HCT116 (cell line): ENCODE measurements around the gene PRDM1. TPM values are rescaled to one million over a fixed set of nuclear protein-coding genes. Genes with fewer than 3 reads are reported as not detected.

Experiments
- ATAC-seq: fragments of 200-7000 bp; cut with Tn5 transposase; 2 replicates; pipeline ENCODE4 v1.9.1; 2020; ENCODE audit warnings: mild to moderate bottlenecking, moderate library complexity
- BruUV-seq: library from RNA; stranded (reverse); fragments of 400-500 nt; replicated peaks from 2 replicates; lab custom pipeline; 2021; lab: Mats Ljungman, UMichigan
- CTCF ChIA-PET: fragments of 300-600 bp; sonication (Branson Sonifier 250); formaldehyde crosslinking; loops from one replicate; lab custom pipeline; 2021; ENCODE audit warnings: antibody characterized with exemption; lab: Charles Lee
- POLR2A ChIA-PET: fragments of 300-600, 350-600 bp; sonication (Branson Sonifier 250); formaldehyde crosslinking; loops from one replicate; lab custom pipeline; 2021; ENCODE audit warnings: antibody characterized with exemption; lab: Charles Lee
- RAD21 ChIA-PET, 2 experiments: fragments of 300-600 bp; sonication (Branson Sonifier 250); formaldehyde crosslinking; loops; one replicate each; lab custom pipeline; 2023; ENCODE audit warnings: low total read pairs in 2 of 2; ENCODE audit not compliant: uncharacterized antibody in 2 of 2, unreplicated experiment in 2 of 2, low non-redundant PET in 1 of 2; lab: Charles Lee
- DNase-seq: peaks from one replicate; pipeline ENCODE4 v3.0.0-alpha.2; 2010; ENCODE audit warnings: low read depth, low spot score
- H2AFZ ChIP-seq: fragments of 200-600 bp; shearing (Covaris generic), sonication (generic); 2 replicates; pipeline ENCODE4 v1.6.1; 2017; ENCODE audit warnings: low read depth, mixed run types, mixed read lengths, antibody characterized with exemption, low read length; ENCODE audit not compliant: poor library complexity, severe bottlenecking
- H3K27ac ChIP-seq: 2 replicates; pipeline ENCODE4 v1.5.1; 2012; ENCODE audit warnings: low read depth, low read length
- H3K27me3 ChIP-seq: fragments of 200-600 bp; sonication (generic); 2 replicates; pipeline ENCODE4 v1.6.1; 2016; ENCODE audit warnings: mixed run types, low read length, mixed read lengths; ENCODE audit not compliant: insufficient read depth
- H3K36me3 ChIP-seq, 2 experiments: fragments of 200-500 bp in 1 of 2; fragments of 200-600 bp in 1 of 2; sonication (Bioruptor generic) in 1 of 2; sonication (generic) in 1 of 2; 2 replicates each; pipeline versions ENCODE4 v1.5.1 to v1.6.1; 2014 to 2016; ENCODE audit warnings: low read length in 2 of 2, inconsistent platforms in 1 of 2, mixed read lengths in 1 of 2, mixed run types in 1 of 2; ENCODE audit not compliant: insufficient read depth in 2 of 2, control insufficient read depth in 1 of 2
- H3K4me1 ChIP-seq, 2 experiments: fragments of 200-600 bp in 1 of 2; sonication (generic) in 1 of 2; 2 replicates each; pipeline versions ENCODE4 v1.5.1 to v1.6.1; 2012 to 2017; ENCODE audit warnings: low read length in 2 of 2, inconsistent platforms in 1 of 2, mild to moderate bottlenecking in 1 of 2, mixed read lengths in 1 of 2, mixed run types in 1 of 2, moderate library complexity in 1 of 2; ENCODE audit not compliant: insufficient read depth in 2 of 2, control insufficient read depth in 1 of 2
- H3K4me2 ChIP-seq: fragments of 200-600 bp; sonication (generic); 2 replicates; pipeline ENCODE4 v1.6.1; 2017; ENCODE audit warnings: mixed run types, low read length, mixed read lengths
- H3K4me3 ChIP-seq, 2 experiments: fragments of 200-600 bp in 1 of 2; sonication (generic) in 1 of 2; replicated peaks in 1 of 2; 2 replicates each; pipeline ENCODE4 v1.5.1; 2011 to 2016; ENCODE audit warnings: low read length in 2 of 2, control low read depth in 1 of 2, low read depth in 1 of 2, mild to moderate bottlenecking in 1 of 2, mixed read lengths in 1 of 2, mixed run types in 1 of 2
- H3K79me2 ChIP-seq: fragments of 200-600 bp; sonication (generic); 2 replicates; pipeline ENCODE4 v1.6.1; 2017; ENCODE audit warnings: mild to moderate bottlenecking, mixed run types, low read length, moderate library complexity, mixed read lengths; ENCODE audit not compliant: insufficient read depth
- H3K9ac ChIP-seq: fragments of 200-600 bp; sonication (generic); 2 replicates; pipeline ENCODE4 v1.6.1; 2016; ENCODE audit warnings: low read length, mixed read lengths
- H3K9me2 ChIP-seq: fragments of 200-600 bp; sonication (generic), shearing (Covaris generic); 2 replicates; pipeline ENCODE4 v1.6.1; 2017; ENCODE audit warnings: mixed run types, mild to moderate bottlenecking, moderate library complexity; ENCODE audit not compliant: insufficient read depth
- H3K9me3 ChIP-seq, 2 experiments: fragments of 200-500 bp in 1 of 2; fragments of 200-600 bp in 1 of 2; sonication (Bioruptor generic) in 1 of 2; sonication (generic) in 1 of 2; 2 replicates each; pipeline ENCODE4 v1.6.1; 2014 to 2017; ENCODE audit warnings: low read length in 2 of 2, mixed read lengths in 2 of 2, inconsistent platforms in 1 of 2, low read depth in 1 of 2, mild to moderate bottlenecking in 1 of 2, mixed run types in 1 of 2, moderate library complexity in 1 of 2; ENCODE audit not compliant: control insufficient read depth in 1 of 2, insufficient read depth in 1 of 2
- H4K20me1 ChIP-seq: fragments of 200-600 bp; sonication (generic), shearing (Covaris generic); 2 replicates; pipeline ENCODE4 v1.6.1; 2017; ENCODE audit warnings: mixed run types, mild to moderate bottlenecking, moderate library complexity; ENCODE audit not compliant: insufficient read depth
- ATF3 ChIP-seq: IDR thresholded peaks from 2 replicates; pipeline ENCODE4 v1.6.1; 2012
- CBX3 ChIP-seq: IDR thresholded peaks from 2 replicates; pipeline ENCODE4 v1.6.1; 2012; ENCODE audit warnings: low read depth
- CEBPB ChIP-seq: IDR thresholded peaks from 2 replicates; pipeline ENCODE4 v1.6.1; 2012; ENCODE audit warnings: low read depth
- EGR1 ChIP-seq: IDR thresholded peaks from 2 replicates; pipeline ENCODE4 v1.6.1; 2012; ENCODE audit warnings: low read depth
- ELF1 ChIP-seq: IDR thresholded peaks from 2 replicates; pipeline ENCODE4 v1.6.1; 2012; ENCODE audit warnings: low read depth, borderline replicate concordance
- JUND ChIP-seq: IDR thresholded peaks from 2 replicates; pipeline ENCODE4 v1.6.1; 2012
- MAX ChIP-seq: IDR thresholded peaks from 2 replicates; pipeline ENCODE4 v1.6.1; 2012
- POLR2AphosphoS5 ChIP-seq: IDR thresholded peaks from 2 replicates; pipeline ENCODE4 v1.6.1; 2011; ENCODE audit warnings: mild to moderate bottlenecking, low read depth, low read length, moderate library complexity
- RAD21 ChIP-seq: IDR thresholded peaks from 2 replicates; pipeline ENCODE4 v1.6.1; 2012; ENCODE audit warnings: low read depth, mild to moderate bottlenecking
- REST ChIP-seq: IDR thresholded peaks from 2 replicates; pipeline ENCODE4 v1.6.1; 2012; ENCODE audit warnings: low read depth
- SIN3A ChIP-seq: IDR thresholded peaks from 2 replicates; pipeline ENCODE4 v1.6.1; 2012; ENCODE audit warnings: low read depth
- SRF ChIP-seq: IDR thresholded peaks from 2 replicates; pipeline ENCODE4 v1.6.1; 2012; ENCODE audit warnings: low read depth
- TCF7L2 ChIP-seq: IDR thresholded peaks from 2 replicates; pipeline ENCODE4 v1.7.0; 2011; ENCODE audit warnings: borderline replicate concordance, inconsistent platforms; ENCODE audit not compliant: insufficient read depth, insufficient read length; ENCODE audit errors: extremely low read depth
- YY1 ChIP-seq: IDR thresholded peaks from 2 replicates; pipeline ENCODE4 v1.6.1; 2011; ENCODE audit warnings: low read length, low read depth, moderate library complexity, mild to moderate bottlenecking; ENCODE audit not compliant: insufficient replicate concordance; ENCODE audit errors: extremely low read depth
- ZNF274 ChIP-seq: fragments of 200-500 bp; sonication (Bioruptor generic); IDR thresholded peaks from 2 replicates; pipeline ENCODE4 v1.6.1; 2014; ENCODE audit warnings: mild to moderate bottlenecking, low read depth, low read length, inconsistent platforms
- intact Hi-C: fragments of 100-400 bp; cut with micrococcal nuclease; formaldehyde crosslinking; loops from 2 replicates; pipeline ENCODE4 v1.10.0; 2022
- total RNA-seq: library from RNA; stranded (reverse); gene quantifications from one replicate; pipeline ENCODE4 v1.2.1, GENCODE V29; 2021; ENCODE audit not compliant: unreplicated experiment

Gene PRDM1
- total RNA-seq, 1 experiment from 2014 or later, result 3.4 TPM

- Histone ChIP-seq H3K27ac (no peak overlapping the region), H3K9me2 (no peaks in the 10 kb centered on the region), H3K79me2 (no peaks in the 10 kb centered on the region), H3K4me1 (peaks cover 0 to 17% of the 10 kb centered on the region in 2 experiments; a peak in 2 of 4 replicates), H3K36me3 (no peaks in the 10 kb centered on the region)
- no peak for ATAC-seq
- BruUV-seq, result no TSS peak
- TF ChIP-seq TCF7L2, result no peak
- TF ChIP-seq MAX, result no peak
- no peak for TF ChIP-seq EGR1
- no peak for TF ChIP-seq JUND
- no peak for TF ChIP-seq ZNF274
- no peak for TF ChIP-seq SRF
- TF ChIP-seq ATF3, result no peak
- no peak for TF ChIP-seq RAD21
- TF ChIP-seq POLR2AphosphoS5, result no peak
- TF ChIP-seq, all 23 proteins: peak for 0
- H3K9me3 ChIP-seq, result no peaks in the 10 kb centered on the region
- no peaks in the 10 kb centered on the region for H3K27me3 ChIP-seq
- no peak overlapping the region for H3K9ac ChIP-seq
- H4K20me1 ChIP-seq, result no peaks in the 10 kb centered on the region
- H2AFZ ChIP-seq, result no peak overlapping the region
- intact Hi-C loops, result no loop called here
- no peak for DNase-seq
- RAD21 ChIA-PET, result no interaction called here
- POLR2A ChIA-PET, result interaction anchor here (0.8 kb wide), 1 partner anchor 10 kb away, joined by 3 read pairs; no protein-coding TSS in a partner anchor
- H3K4me3 ChIP-seq, result no peak overlapping the region
- CTCF ChIA-PET, result no interaction called here
- no peak overlapping the region for H3K4me2 ChIP-seq
Measured at GRCh38 chr6:106156413-106156812, 70.3 kb downstream of the PRDM1 start.

GRCh38 chr6:106156863-106157262 is 70.7 kb downstream of the PRDM1 start:
- Histone ChIP-seq H3K27ac (no peak overlapping the region), H3K9me3 (no peaks in the 10 kb centered on the region), H3K36me3 (no peaks in the 10 kb centered on the region), H2AFZ (no peak overlapping the region), H3K4me2 (no peak overlapping the region), H3K9me2 (no peaks in the 10 kb centered on the region), H3K79me2 (no peaks in the 10 kb centered on the region), H3K9ac (no peak overlapping the region), H3K4me3 (no peak overlapping the region), H4K20me1 (no peaks in the 10 kb centered on the region), H3K27me3 (no peaks in the 10 kb centered on the region), H3K4me1 (peaks cover 0 to 17% of the 10 kb centered on the region in 2 experiments; a peak in 2 of 4 replicates)
- ATAC-seq (no peak), DNase-seq (no peak)
- intact Hi-C loops, result no loop called here
- ChIA-PET CTCF (no interaction called here), POLR2A (interaction anchor here (0.8 kb wide), 1 partner anchor 10 kb away, joined by 3 read pairs; no protein-coding TSS in a partner anchor), RAD21 (no interaction called here)
- TF ChIP-seq SIN3A, result no peak
- no peak for TF ChIP-seq EGR1
- TF ChIP-seq RAD21, result no peak
- no peak for TF ChIP-seq REST
- TF ChIP-seq ZNF274, result no peak
- no peak for TF ChIP-seq TCF7L2
- no peak for TF ChIP-seq SRF
- no peak for TF ChIP-seq ELF1
- no peak for TF ChIP-seq YY1
- no peak for TF ChIP-seq CBX3
- TF ChIP-seq CEBPB, result no peak
- no TSS peak for BruUV-seq
